Gastrocnemius medialis (tissue), 4 donors: Measurements from ENCODE around the gene RFX5.

Source experiments
- CTCF ChIP-seq, 5 experiments: fragments of 450-650 bp in 3 of 5; fragments of 200-600 bp in 2 of 5; sonication (generic) in 2 of 5; IDR thresholded peaks in 4 of 5; conservative IDR thresholded peaks in 1 of 5; 1 replicate in 4 of 5; 2 replicates in 1 of 5; pipeline ENCODE4 v1.5.1; 2016 to 2019; ENCODE audit warnings: antibody characterized with exemption in 5 of 5, mild to moderate bottlenecking in 3 of 5, moderate library complexity in 3 of 5
- POLR2A ChIP-seq, 2 donors: fragments of 450-650 bp; IDR thresholded peaks; one replicate each; pipeline ENCODE4 v1.6.1; 2017; ENCODE audit warnings: antibody characterized with exemption in 2 of 2, mild to moderate bottlenecking in 2 of 2, moderate library complexity in 2 of 2

GRCh38 chr1:151327223-151327902, 19.7 kb downstream of the RFX5 start, which contains the start of gene PI4KB:
- TF ChIP-seq CTCF (IDR thresholded peaks at IDR 0.05 in 4 of 5, conservative IDR thresholded peaks at IDR 0.05 in 1 of 5) (peak in 2 of 5 experiments; percentile 16 to 17), POLR2A (IDR thresholded peaks at IDR 0.05) (peak; percentile 70 to 91)
